Activated gamma-delta T cell (primary cell): Measurements from ENCODE around the gene ATP10A.
"Not testable (repeated sequence)": the region's sequence is repeated elsewhere in the genome, so short reads cannot be mapped to it uniquely, and the experiment has no call there.

ENCODE experiments used
- DNase-seq: peaks from one replicate; lab custom pipeline; 2025; lab: John Stamatoyannopoulos, UW

ATP10A gene

GRCh38 chr15:25771736-25772135 lies 91.4 kb downstream of the ATP10A start:
- not testable (repeated sequence) for DNase-seq

- DNase-seq: no peak
These were observed 91.8 kb downstream of the ATP10A start for GRCh38 chr15:25771338-25771706.

GRCh38 chr15:25770618-25771337 lies 92.3 kb downstream of the ATP10A start:
- no peak for DNase-seq

- DNase-seq: no peak
These were observed 93.1 kb downstream of the ATP10A start for GRCh38 chr15:25770031-25770430.

- no peak for DNase-seq
These were observed 94.9 kb downstream of the ATP10A start for GRCh38 chr15:25768271-25768670.

- no peak for DNase-seq
These were observed 95.6 kb downstream of the ATP10A start for GRCh38 chr15:25767356-25768151.

GRCh38 chr15:25766417-25766816 lies 96.7 kb downstream of the ATP10A start:
- no peak for DNase-seq

- DNase-seq: no peak
These were observed 98.0 kb downstream of the ATP10A start for GRCh38 chr15:25764980-25765735.

- no peak for DNase-seq
These were observed 99.2 kb downstream of the ATP10A start for GRCh38 chr15:25763954-25764353.

GRCh38 chr15:25763331-25763751 lies 99.8 kb downstream of the ATP10A start:
- DNase-seq: no peak

- DNase-seq: no peak
These were observed 101.0 kb downstream of the ATP10A start for GRCh38 chr15:25761971-25762662.

- DNase-seq: no peak
These were observed 103.7 kb downstream of the ATP10A start for GRCh38 chr15:25759421-25759820.

- not testable (repeated sequence) for DNase-seq
These were observed 104.5 kb downstream of the ATP10A start for GRCh38 chr15:25758612-25759011.

GRCh38 chr15:25743548-25744275 lies 119.4 kb downstream of the ATP10A start:
- DNase-seq: no peak

GRCh38 chr15:25742776-25743547 lies 120.2 kb downstream of the ATP10A start:
- DNase-seq: no peak

- DNase-seq: no peak
These were observed 120.9 kb downstream of the ATP10A start for GRCh38 chr15:25742041-25742730.

GRCh38 chr15:25741256-25741580 lies 121.9 kb downstream of the ATP10A start:
- DNase-seq: no peak

GRCh38 chr15:25740383-25741255 lies 122.5 kb downstream of the ATP10A start:
- DNase-seq: no peak

GRCh38 chr15:25739687-25740121 lies 123.4 kb downstream of the ATP10A start:
- DNase-seq: no peak
